SK-N-SH (cell line): ENCODE results near the gene ERGIC1. TPM values are rescaled to one million over a fixed set of nuclear protein-coding genes. Genes with fewer than 3 reads are reported as not detected.

Source experiments
- CTCF ChIA-PET: fragments of 300-600, 350-600 bp; formaldehyde crosslinking; extraction: SDS; loops from one replicate; lab custom pipeline; 2021; lab: Yijun Ruan, JAX
- POLR2A ChIA-PET: fragments of 350-600 bp; sonication (Branson Sonifier 250); formaldehyde crosslinking; extraction: SDS; loops from one replicate; lab custom pipeline; 2020; ENCODE audit warnings: antibody characterized with exemption, inconsistent platforms; lab: Yijun Ruan, JAX
- DNase-seq: peaks from one replicate; pipeline ENCODE4 v3.0.0; 2012
- H2AFZ ChIP-seq: fragments of 200-600 bp; sonication (generic); 2 replicates; pipeline ENCODE4 v1.8.1; 2016; ENCODE audit warnings: antibody characterized with exemption, mild to moderate bottlenecking, low read depth
- H3F3A ChIP-seq: fragments of 200-600 bp; sonication (generic); replicated peaks from 2 replicates; pipeline ENCODE3; 2016; ENCODE audit warnings: antibody characterized with exemption, mild to moderate bottlenecking; ENCODE audit not compliant: insufficient read depth
- H3K27ac ChIP-seq, 2 experiments: fragments of 200-500 bp in 1 of 2; fragments of 200-600 bp in 1 of 2; sonication (Bioruptor generic) in 1 of 2; sonication (generic), shearing (Covaris generic) in 1 of 2; 2 replicates each; pipeline versions ENCODE4 v1.5.1 to v1.6.1; 2014 to 2016; ENCODE audit warnings: low read depth in 2 of 2, inconsistent platforms in 1 of 2, low read length in 1 of 2, mild to moderate bottlenecking in 1 of 2, mixed read lengths in 1 of 2
- H3K27me3 ChIP-seq: fragments of 200-600 bp; sonication (generic), shearing (Covaris generic); 2 replicates; pipeline ENCODE4 v1.6.1; 2016; ENCODE audit warnings: mixed run types; ENCODE audit not compliant: insufficient read depth
- H3K36me3 ChIP-seq, 2 experiments: fragments of 200-500 bp in 1 of 2; fragments of 200-600 bp in 1 of 2; sonication (Bioruptor generic) in 1 of 2; sonication (generic) in 1 of 2; replicated peaks in 1 of 2; 2 replicates each; pipeline versions ENCODE3 to v1.5.1; 2014 to 2016; ENCODE audit warnings: low read length in 1 of 2, mild to moderate bottlenecking in 1 of 2; ENCODE audit not compliant: insufficient read depth in 2 of 2, control insufficient read depth in 1 of 2
- H3K4me1 ChIP-seq, 2 experiments: fragments of 200-500 bp in 1 of 2; fragments of 200-600 bp in 1 of 2; sonication (Bioruptor generic) in 1 of 2; sonication (generic), shearing (Covaris generic) in 1 of 2; 2 replicates each; pipeline versions ENCODE4 v1.5.1 to v1.6.1; 2014 to 2016; ENCODE audit warnings: low read depth in 1 of 2, low read length in 1 of 2, mixed run types in 1 of 2; ENCODE audit not compliant: insufficient read depth in 2 of 2, control insufficient read depth in 1 of 2
- H3K4me2 ChIP-seq: fragments of 200-600 bp; sonication (generic), shearing (Covaris generic); 2 replicates; pipeline ENCODE4 v1.6.1; 2017; ENCODE audit warnings: mixed run types
- H3K4me3 ChIP-seq, 2 experiments: fragments of 200-500 bp in 1 of 2; fragments of 200-600 bp in 1 of 2; sonication (Bioruptor generic) in 1 of 2; sonication (generic), shearing (Covaris generic) in 1 of 2; 2 replicates each; pipeline versions ENCODE4 v1.5.1 to v1.8.1; 2014 to 2016; ENCODE audit warnings: low read depth in 2 of 2, inconsistent platforms in 1 of 2, low read length in 1 of 2, mild to moderate bottlenecking in 1 of 2, mixed read lengths in 1 of 2, moderate library complexity in 1 of 2
- H3K79me2 ChIP-seq: fragments of 200-600 bp; sonication (generic); 2 replicates; pipeline ENCODE4 v1.8.1; 2017; ENCODE audit warnings: mild to moderate bottlenecking; ENCODE audit not compliant: insufficient read depth
- H3K9ac ChIP-seq: fragments of 200-600 bp; sonication (generic); 2 replicates; pipeline ENCODE4 v1.6.1; 2017; ENCODE audit warnings: mixed run types
- H3K9me2 ChIP-seq: fragments of 200-600 bp; sonication (generic); 2 replicates; pipeline ENCODE4 v1.6.1; 2017; ENCODE audit warnings: mixed run types
- H3K9me3 ChIP-seq: fragments of 200-600 bp; sonication (generic); 2 replicates; pipeline ENCODE4 v1.6.1; 2017; ENCODE audit warnings: mixed run types, mild to moderate bottlenecking, moderate library complexity
- H4K20me1 ChIP-seq: fragments of 200-600 bp; sonication (generic); 2 replicates; pipeline ENCODE4 v1.6.1; 2017; ENCODE audit warnings: mild to moderate bottlenecking, mixed run types; ENCODE audit not compliant: insufficient read depth
- CHD2 ChIP-seq: fragments of 150-350 bp; IDR thresholded peaks from 2 replicates; pipeline ENCODE4 v1.6.1; 2018; ENCODE audit warnings: low read length; ENCODE audit not compliant: partially characterized antibody
- CTCF ChIP-seq: fragments of 200-600 bp; sonication (generic); IDR thresholded peaks from 2 replicates; pipeline ENCODE4 v1.6.1; 2017; ENCODE audit warnings: antibody characterized with exemption, mild to moderate bottlenecking, moderate library complexity
- FOXM1 ChIP-seq: IDR thresholded peaks from 2 replicates; pipeline ENCODE4 v1.4.0; 2012; ENCODE audit warnings: low read depth, mild to moderate bottlenecking
- GATA2 ChIP-seq: sonication (generic); formaldehyde crosslinking; IDR thresholded peaks from 2 replicates; pipeline ENCODE4 v1.5.0; 2020; ENCODE audit warnings: mild to moderate bottlenecking, missing genetic modification reagents
- MEF2A ChIP-seq: IDR thresholded peaks from 2 replicates; pipeline ENCODE4 v1.4.0; 2012; ENCODE audit warnings: low read depth, borderline replicate concordance
- MXI1 ChIP-seq: IDR thresholded peaks from 2 replicates; pipeline ENCODE4 v1.6.1; 2012; ENCODE audit warnings: mild to moderate bottlenecking, low read depth, low read length, improper control_type of control experiment
- NRF1 ChIP-seq: IDR thresholded peaks from 2 replicates; pipeline ENCODE4 v1.6.1; 2012; ENCODE audit warnings: low read depth, mild to moderate bottlenecking, low read length
- PBX3 ChIP-seq: IDR thresholded peaks from 2 replicates; pipeline ENCODE4; 2012
- RCOR1 ChIP-seq: fragments of 150-350 bp; IDR thresholded peaks from 2 replicates; pipeline ENCODE4 v1.6.1; 2017; ENCODE audit warnings: antibody characterized with exemption, low read length
- REST ChIP-seq: IDR thresholded peaks from 2 replicates; pipeline ENCODE4 v1.6.1; 2012; ENCODE audit warnings: mild to moderate bottlenecking, low read depth, low read length, moderate library complexity
- RXRA ChIP-seq: IDR thresholded peaks from 2 replicates; pipeline ENCODE4 v1.4.0; 2012; ENCODE audit warnings: low read depth, mild to moderate bottlenecking, borderline replicate concordance
- SIN3A ChIP-seq: IDR thresholded peaks from 2 replicates; pipeline ENCODE4 v1.6.1; 2012; ENCODE audit warnings: low read depth, mild to moderate bottlenecking, low read length, moderate library complexity, borderline replicate concordance
- TEAD4 ChIP-seq: IDR thresholded peaks from 2 replicates; pipeline ENCODE4 v1.4.0; 2012; ENCODE audit warnings: mild to moderate bottlenecking, borderline replicate concordance; ENCODE audit not compliant: insufficient read depth
- YY1 ChIP-seq: IDR thresholded peaks from 2 replicates; pipeline ENCODE4 v1.4.0; 2012; ENCODE audit warnings: low read depth, mild to moderate bottlenecking
- ZBTB33 ChIP-seq: IDR thresholded peaks from 2 replicates; pipeline ENCODE4 v1.4.0; 2012; ENCODE audit warnings: low read depth, borderline replicate concordance
- WGBS: methylation state at CpG from one replicate; pipeline ENCODE4 v1.1.6; 2017; ENCODE audit warnings: low lambda C conversion rate; 5-methylcytosine and 5-hydroxymethylcytosine counted together
- polyA plus RNA-seq, 3 experiments: library from polyadenylated mRNA; depleted of rRNA; stranded (reverse); fragments of >200 nt; gene quantifications; 2 replicates each; pipeline ENCODE4 v1.2.3, GENCODE V29; 2012

Gene ERGIC1
- polyA plus RNA-seq, 1 of the 3 experiments (the other 2 are of a cell fraction), result 101 TPM

- TF ChIP-seq RXRA (no peak), NRF1 (no peak), MXI1 (no peak), CHD2 (no peak)
Observed at GRCh38 chr5:172817664-172818063, 16.4 kb upstream of the ERGIC1 start (continued).

GRCh38 chr5:172818081-172818480, 16.0 kb upstream of the ERGIC1 start:
- H3K27ac ChIP-seq, result no peak overlapping the region
- ChIA-PET CTCF (interaction anchor here (0.6 kb wide), 1 partner anchor 749 kb away, joined by 3 read pairs; no protein-coding TSS in a partner anchor), POLR2A (no interaction called here)
- H3K4me3 ChIP-seq, result no peak overlapping the region
- no peaks in the 10 kb centered on the region for H3K9me3 ChIP-seq
- no peak overlapping the region for H3K4me2 ChIP-seq
- H3K79me2 ChIP-seq, result no peaks in the 10 kb centered on the region
- no peak for TF ChIP-seq RCOR1
- no peak for TF ChIP-seq SIN3A
- TF ChIP-seq CTCF, result no peak
- no peak for TF ChIP-seq MEF2A
- no peak for TF ChIP-seq CHD2
- TF ChIP-seq TEAD4, result no peak
- no peak for TF ChIP-seq REST
- no peak for TF ChIP-seq FOXM1
- TF ChIP-seq PBX3, result no peak
- no peak for TF ChIP-seq ZBTB33
- TF ChIP-seq RXRA, result no peak
- no peak for TF ChIP-seq GATA2 (CRISPR knock-in tag)
- TF ChIP-seq YY1, result no peak
- no peak for TF ChIP-seq MXI1
- no peak overlapping the region for H2AFZ ChIP-seq
- H3K9ac ChIP-seq, result no peak overlapping the region
- no peaks in the 10 kb centered on the region for H3K27me3 ChIP-seq
- H4K20me1 ChIP-seq, result no peaks in the 10 kb centered on the region
- no peaks in the 10 kb centered on the region for H3K36me3 ChIP-seq
- H3K9me2 ChIP-seq, result no peaks in the 10 kb centered on the region
- no peak for DNase-seq
- 94% methylated on average over 2 of the region's 3 CpGs for WGBS
- peaks cover 8% of the 10 kb centered on the region for H3F3A ChIP-seq
- H3K4me1 ChIP-seq, result no peaks in the 10 kb centered on the region
